H1 (cell line): ENCODE data around the gene CWC27. TPM values are rescaled to one million over a fixed set of nuclear protein-coding genes. Genes with fewer than 3 reads are reported as not detected.

ENCODE experiments used
- MAX ChIP-seq: IDR thresholded peaks from 2 replicates; pipeline ENCODE4 v1.6.1; 2012; ENCODE audit warnings: inconsistent platforms
- RNF2 ChIP-seq: fragments of 200-900, 300-1000 bp; sonication (generic); IDR thresholded peaks from 2 replicates; pipeline ENCODE4 v1.7.1; 2016; ENCODE audit warnings: borderline replicate concordance, low read depth, mild to moderate bottlenecking, antibody characterized with exemption, low read length; ENCODE audit not compliant: poor library complexity, severe bottlenecking; ENCODE audit errors: missing control alignments
- SAP30 ChIP-seq: fragments of 300-600 bp; sonication (generic); IDR thresholded peaks from 2 replicates; pipeline ENCODE4 v1.7.1; 2012; ENCODE audit warnings: low read length, moderate library complexity, mild to moderate bottlenecking, inconsistent platforms; ENCODE audit not compliant: insufficient read depth, insufficient replicate concordance
- ZNF274 ChIP-seq: IDR thresholded peaks from 2 replicates; pipeline ENCODE4 v1.7.0; 2012; ENCODE audit warnings: low read length, borderline replicate concordance; ENCODE audit errors: extremely low read depth
- polyA plus RNA-seq, 7 experiments: library from polyadenylated mRNA; depleted of rRNA in 3 of 7; stranded (reverse) in 5 of 7; unstranded in 2 of 7; fragments of >200 nt in 5 of 7; fragments of 200-250 nt in 2 of 7; gene quantifications; 1 replicate in 5 of 7; 2 replicates in 1 of 7; 4 replicates in 1 of 7; pipeline versions ENCODE4 v1.2.1 to v1.2.3, GENCODE V29; 2011 to 2013; ENCODE audit warnings: missing spikeins in 2 of 7, mixed read lengths in 2 of 7
- total RNA-seq: library from RNA; stranded (reverse); fragmentation: NEBNext Ultra II Directional; extraction: Animal tissue kit (Norgen Biotek cat#: 25700); gene quantifications from 2 replicates; pipeline ENCODE4 v1.2.1, GENCODE V29; 2021
- TF ChIP-seq, protein P1 (sequence below), 3 experiments: IDR thresholded peaks; 1 replicate in 2 of 3; 2 replicates in 1 of 3; pipeline versions ENCODE4 v1.5.1 to v1.6.1; 2011; ENCODE audit warnings: low read length in 3 of 3, mild to moderate bottlenecking in 3 of 3, inconsistent platforms in 2 of 3, low read depth in 1 of 3, moderate library complexity in 1 of 3; ENCODE audit not compliant: insufficient read depth in 1 of 3; ENCODE audit errors: control extremely low read depth in 1 of 3

The CWC27 gene
- total and polyA plus RNA-seq, 2 of the 8 experiments (the other 6 are each of a cell fraction or from before 2014, with no cell fraction given), result 24.9 to 43.4 TPM

DNA sequence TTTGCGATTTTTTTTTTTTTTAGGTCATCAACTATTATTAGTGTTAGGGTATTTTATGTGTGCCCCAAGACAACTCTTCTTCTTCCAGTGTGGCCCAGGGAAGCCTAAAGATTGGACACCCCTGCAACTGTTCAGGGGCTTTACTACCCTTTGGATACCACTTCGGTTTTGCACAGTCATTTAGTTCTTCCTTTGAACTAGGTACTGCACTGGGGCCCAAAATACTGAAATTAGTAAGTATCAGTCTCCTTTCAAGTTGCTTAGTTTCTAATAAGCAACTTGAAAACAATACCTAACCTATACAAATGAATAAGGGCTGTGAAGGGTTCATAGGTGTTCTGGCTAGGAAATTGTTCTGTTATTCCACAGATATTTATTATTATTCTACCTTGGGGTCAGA, 45.3 kb downstream of the CWC27 start (continued):
- TF ChIP-seq RNF2 (no peak), MAX (no peak), ZNF274 (no peak), SAP30 (no peak)
- TF ChIP-seq, protein P1, sequence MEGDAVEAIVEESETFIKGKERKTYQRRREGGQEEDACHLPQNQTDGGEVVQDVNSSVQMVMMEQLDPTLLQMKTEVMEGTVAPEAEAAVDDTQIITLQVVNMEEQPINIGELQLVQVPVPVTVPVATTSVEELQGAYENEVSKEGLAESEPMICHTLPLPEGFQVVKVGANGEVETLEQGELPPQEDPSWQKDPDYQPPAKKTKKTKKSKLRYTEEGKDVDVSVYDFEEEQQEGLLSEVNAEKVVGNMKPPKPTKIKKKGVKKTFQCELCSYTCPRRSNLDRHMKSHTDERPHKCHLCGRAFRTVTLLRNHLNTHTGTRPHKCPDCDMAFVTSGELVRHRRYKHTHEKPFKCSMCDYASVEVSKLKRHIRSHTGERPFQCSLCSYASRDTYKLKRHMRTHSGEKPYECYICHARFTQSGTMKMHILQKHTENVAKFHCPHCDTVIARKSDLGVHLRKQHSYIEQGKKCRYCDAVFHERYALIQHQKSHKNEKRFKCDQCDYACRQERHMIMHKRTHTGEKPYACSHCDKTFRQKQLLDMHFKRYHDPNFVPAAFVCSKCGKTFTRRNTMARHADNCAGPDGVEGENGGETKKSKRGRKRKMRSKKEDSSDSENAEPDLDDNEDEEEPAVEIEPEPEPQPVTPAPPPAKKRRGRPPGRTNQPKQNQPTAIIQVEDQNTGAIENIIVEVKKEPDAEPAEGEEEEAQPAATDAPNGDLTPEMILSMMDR (IDR thresholded peaks at IDR 0.05; ENCODE audit: control extremely low read depth in 1 of 3, insufficient read depth in 1 of 3, low read depth in 1 of 3, low read length in 3 of 3), result no peak
